Endothelial cell of umbilical vein (primary cell): ENCODE data around the gene ACSS1. TPM values are rescaled to one million over a fixed set of nuclear protein-coding genes. Genes with fewer than 3 reads are reported as not detected.

Experiments
- BruUV-seq: library from RNA; stranded (reverse); fragments of 400-500 nt; replicated peaks from 2 replicates; lab custom pipeline; 2021; lab: Mats Ljungman, UMichigan
- CTCF ChIA-PET: fragments of 300-600, 350-600 bp; sonication (Branson Sonifier 250); formaldehyde crosslinking; loops from one replicate; lab custom pipeline; 2021; ENCODE audit warnings: antibody characterized with exemption, inconsistent platforms; lab: Charles Lee
- POLR2A ChIA-PET: fragments of 300-600, 350-600 bp; sonication (Branson Sonifier 250); formaldehyde crosslinking; loops from one replicate; lab custom pipeline; 2021; ENCODE audit warnings: antibody characterized with exemption, inconsistent platforms; lab: Charles Lee
- DNase-seq: peaks from one replicate; pipeline ENCODE4 v3.0.0-alpha.2; 2011; ENCODE audit warnings: low read depth, low spot score
- FAIRE-seq: peaks from 2 replicates; lab custom pipeline; 2011; peaks lifted over from hg19 to GRCh38; lab: Jason Lieb, UNC
- H2AFZ ChIP-seq: 2 replicates; pipeline ENCODE4 v1.6.0; 2012; ENCODE audit warnings: low read depth, low read length, control low read depth, inconsistent platforms
- H3K27ac ChIP-seq: 2 replicates; pipeline ENCODE4 v1.5.1; 2011; ENCODE audit warnings: low read depth, mild to moderate bottlenecking, control low read depth, low read length, moderate library complexity; ENCODE audit not compliant: insufficient read depth
- H3K27me3 ChIP-seq, 2 experiments: 2 replicates each; pipeline versions ENCODE4 v1.6.0 to v1.6.1; 2011; ENCODE audit warnings: low read length in 2 of 2, mixed read lengths in 1 of 2; ENCODE audit not compliant: control insufficient read depth in 2 of 2, insufficient read depth in 2 of 2
- H3K36me3 ChIP-seq, 2 experiments: 2 replicates in 1 of 2; 3 replicates in 1 of 2; pipeline ENCODE4 v1.5.1; 2011; ENCODE audit warnings: low read length in 2 of 2, mild to moderate bottlenecking in 1 of 2, moderate library complexity in 1 of 2; ENCODE audit not compliant: control insufficient read depth in 2 of 2, insufficient read depth in 2 of 2; ENCODE audit errors: extremely low read depth in 1 of 2
- H3K4me1 ChIP-seq: 3 replicates; pipeline ENCODE4 v1.5.1; 2011; ENCODE audit warnings: mild to moderate bottlenecking, low read length; ENCODE audit not compliant: control insufficient read depth, insufficient read depth; ENCODE audit errors: extremely low read depth
- H3K4me2 ChIP-seq: 2 replicates; pipeline ENCODE4 v1.6.1; 2011; ENCODE audit warnings: low read length, control low read depth, mixed read lengths; ENCODE audit not compliant: insufficient read depth
- H3K4me3 ChIP-seq, 3 experiments: fragments of 200-600 bp in 1 of 3; sonication (generic), shearing (Covaris generic) in 1 of 3; replicated peaks in 1 of 3; 2 replicates each; pipeline ENCODE4 v1.5.1; 2011 to 2016; ENCODE audit warnings: control low read depth in 3 of 3, low read length in 3 of 3, mild to moderate bottlenecking in 2 of 3, inconsistent platforms in 1 of 3, low read depth in 1 of 3, moderate library complexity in 1 of 3; ENCODE audit not compliant: insufficient read depth in 1 of 3
- H3K79me2 ChIP-seq: 2 replicates; pipeline ENCODE4 v1.6.0; 2012; ENCODE audit warnings: low read length, inconsistent platforms; ENCODE audit not compliant: control insufficient read depth, insufficient read depth
- H3K9ac ChIP-seq: replicated peaks from 2 replicates; pipeline ENCODE3; 2011; ENCODE audit warnings: low read length, control low read depth; ENCODE audit not compliant: insufficient read depth; ENCODE audit errors: extremely low read depth
- H3K9me1 ChIP-seq: replicated peaks from 3 replicates; pipeline ENCODE4 v1.6.0; 2011; ENCODE audit warnings: mild to moderate bottlenecking, low read length; ENCODE audit not compliant: control insufficient read depth, insufficient read depth; ENCODE audit errors: extremely low read depth
- H3K9me3 ChIP-seq: replicated peaks from 2 replicates; pipeline ENCODE4 v1.5.1; 2012; ENCODE audit warnings: low read length, inconsistent platforms; ENCODE audit not compliant: control insufficient read depth, insufficient read depth
- H4K20me1 ChIP-seq: replicated peaks from 2 replicates; pipeline ENCODE3; 2011; ENCODE audit warnings: mild to moderate bottlenecking, low read length; ENCODE audit not compliant: control insufficient read depth, insufficient read depth; ENCODE audit errors: extremely low read depth
- EZH2 ChIP-seq: IDR thresholded peaks from 2 replicates; pipeline ENCODE4 v1.6.1; 2012; ENCODE audit warnings: borderline replicate concordance, low read depth, mild to moderate bottlenecking, moderate library complexity, low read length, inconsistent platforms; ENCODE audit not compliant: severe bottlenecking
- FOS ChIP-seq: IDR thresholded peaks from 2 replicates; pipeline ENCODE4 v1.6.1; 2011; ENCODE audit warnings: mild to moderate bottlenecking, low read length, moderate library complexity, borderline replicate concordance; ENCODE audit not compliant: insufficient read depth
- GATA2 ChIP-seq: IDR thresholded peaks from 2 replicates; pipeline ENCODE4 v1.7.0; 2011; ENCODE audit warnings: low read depth, mild to moderate bottlenecking, moderate library complexity, mixed read lengths, low read length; ENCODE audit not compliant: insufficient read length, insufficient read depth
- MYC ChIP-seq: IDR thresholded peaks from one replicate; pipeline ENCODE4 v1.6.1; 2011; ENCODE audit warnings: mild to moderate bottlenecking, low read depth, low read length
- dilution Hi-C: fragments of 300-500 bp; cut with MboI; formaldehyde crosslinking; loops from one replicate; pipeline ENCODE4 v1.15.0; 2019; ENCODE audit warnings: low sequenced_read_pairs; ENCODE audit not compliant: extremely low pct_ligation_motif_present
- intact Hi-C: fragments of 100-400 bp; cut with micrococcal nuclease; formaldehyde crosslinking; loops from one replicate; pipeline ENCODE4 v1.10.0; 2022
- polyA plus RNA-seq, 4 experiments: library from polyadenylated mRNA; depleted of rRNA in 3 of 4; stranded (reverse) in 3 of 4; unstranded in 1 of 4; fragments of >200 nt; gene quantifications; 2 replicates each; pipeline versions ENCODE4 v1.2.1 to v1.2.3, GENCODE V29; 2011 to 2012; ENCODE audit warnings: missing spikeins in 1 of 4
- total RNA-seq: library from RNA; stranded (reverse); gene quantifications from 2 replicates; pipeline ENCODE4 v1.2.3, GENCODE V29; 2021
- TF ChIP-seq, protein P1 (sequence below), 2 donors: IDR thresholded peaks; 1 replicate in 1 of 2; 2 replicates in 1 of 2; pipeline ENCODE4 v1.5.1; 2011; ENCODE audit warnings: low read length in 2 of 2, mild to moderate bottlenecking in 2 of 2, moderate library complexity in 2 of 2, control low read depth in 1 of 2, inconsistent platforms in 1 of 2, low read depth in 1 of 2; ENCODE audit not compliant: insufficient read depth in 1 of 2; ENCODE audit errors: extremely low read depth in 1 of 2
- TF ChIP-seq, protein P2 (sequence below): IDR thresholded peaks from 2 replicates; pipeline ENCODE4 v1.6.1; 2011; ENCODE audit not compliant: insufficient read depth, insufficient read length

The ACSS1 gene
- total and polyA plus RNA-seq, 2 donors (not counting 3 experiments of a cell fraction or from before 2014, with no cell fraction given), result 6.2 to 17.9 TPM

DNA sequence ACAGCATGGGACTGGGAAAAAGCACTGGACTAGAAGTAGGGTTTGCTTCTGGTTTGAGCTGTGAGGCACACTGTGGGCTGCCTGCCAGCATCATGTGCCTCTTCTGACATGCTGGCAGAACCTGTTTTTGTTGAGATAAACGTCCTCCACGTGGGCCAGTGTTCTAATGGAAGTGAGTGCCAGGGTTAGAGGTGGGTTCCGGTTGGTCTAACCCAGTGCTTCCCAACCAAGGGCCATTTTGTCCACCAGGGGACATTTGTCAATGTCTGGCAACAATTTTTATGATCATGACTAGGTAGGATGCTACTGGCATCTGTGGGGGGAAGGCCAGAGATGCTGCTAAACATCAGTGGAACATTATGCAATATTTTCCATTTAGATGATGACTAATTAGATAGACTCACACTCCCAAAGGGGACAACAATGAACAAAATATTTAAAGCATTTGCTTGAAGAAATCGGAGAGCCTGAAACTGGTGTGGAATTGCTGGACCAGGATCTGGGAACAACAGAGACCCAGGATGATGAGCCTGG lies 57.6 kb downstream of the ACSS1 start:
- POLR2A ChIA-PET, result no interaction called here
- Histone ChIP-seq H3K36me3 (no peaks in the 10 kb centered on the region), H2AFZ (no peak overlapping the region), H3K79me2 (no peaks in the 10 kb centered on the region), H3K27ac (no peak overlapping the region), H4K20me1 (no peaks in the 10 kb centered on the region), H3K9me1 (no peaks in the 10 kb centered on the region), H3K4me3 (no peak overlapping the region), H3K4me2 (no peak overlapping the region), H3K27me3 (peaks cover 0 to 12% of the 10 kb centered on the region in 2 experiments), H3K4me1 (no peaks in the 10 kb centered on the region), H3K9ac (no peak overlapping the region), H3K9me3 (no peaks in the 10 kb centered on the region)
- CTCF ChIA-PET, result interaction anchor here (1.0 kb wide), 1 partner anchor 399 kb away, joined by 3 read pairs; no protein-coding TSS in a partner anchor
- DNase-seq (peak; percentile 5), FAIRE-seq (no peak)
- dilution Hi-C loops (no loop called here), intact Hi-C loops (no loop called here)
- TF ChIP-seq EZH2, result no peak
- no peak for TF ChIP-seq FOS
- TF ChIP-seq GATA2, result no peak
- no peak for TF ChIP-seq MYC
- TF ChIP-seq, protein P1, sequence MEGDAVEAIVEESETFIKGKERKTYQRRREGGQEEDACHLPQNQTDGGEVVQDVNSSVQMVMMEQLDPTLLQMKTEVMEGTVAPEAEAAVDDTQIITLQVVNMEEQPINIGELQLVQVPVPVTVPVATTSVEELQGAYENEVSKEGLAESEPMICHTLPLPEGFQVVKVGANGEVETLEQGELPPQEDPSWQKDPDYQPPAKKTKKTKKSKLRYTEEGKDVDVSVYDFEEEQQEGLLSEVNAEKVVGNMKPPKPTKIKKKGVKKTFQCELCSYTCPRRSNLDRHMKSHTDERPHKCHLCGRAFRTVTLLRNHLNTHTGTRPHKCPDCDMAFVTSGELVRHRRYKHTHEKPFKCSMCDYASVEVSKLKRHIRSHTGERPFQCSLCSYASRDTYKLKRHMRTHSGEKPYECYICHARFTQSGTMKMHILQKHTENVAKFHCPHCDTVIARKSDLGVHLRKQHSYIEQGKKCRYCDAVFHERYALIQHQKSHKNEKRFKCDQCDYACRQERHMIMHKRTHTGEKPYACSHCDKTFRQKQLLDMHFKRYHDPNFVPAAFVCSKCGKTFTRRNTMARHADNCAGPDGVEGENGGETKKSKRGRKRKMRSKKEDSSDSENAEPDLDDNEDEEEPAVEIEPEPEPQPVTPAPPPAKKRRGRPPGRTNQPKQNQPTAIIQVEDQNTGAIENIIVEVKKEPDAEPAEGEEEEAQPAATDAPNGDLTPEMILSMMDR (IDR thresholded peaks at IDR 0.05; ENCODE audit: extremely low read depth in 1 of 2, insufficient read depth in 1 of 2, low read depth in 1 of 2, low read length in 2 of 2), result no peak
- TF ChIP-seq, protein P2, sequence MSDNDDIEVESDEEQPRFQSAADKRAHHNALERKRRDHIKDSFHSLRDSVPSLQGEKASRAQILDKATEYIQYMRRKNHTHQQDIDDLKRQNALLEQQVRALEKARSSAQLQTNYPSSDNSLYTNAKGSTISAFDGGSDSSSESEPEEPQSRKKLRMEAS, result no peak
- no TSS peak for BruUV-seq
